Tibial nerve (tissue), 3 donors: ENCODE results near the gene TOP2B.

Experiments used
- CTCF ChIP-seq, 5 experiments: fragments of 200-600 bp in 3 of 5; fragments of 450-650 bp in 2 of 5; sonication (generic) in 3 of 5; IDR thresholded peaks; one replicate each; pipeline ENCODE4 v1.5.1; 2016 to 2019; ENCODE audit warnings: antibody characterized with exemption in 5 of 5, mild to moderate bottlenecking in 3 of 5, moderate library complexity in 2 of 5
- POLR2A ChIP-seq, 2 donors: fragments of 450-650 bp; IDR thresholded peaks; one replicate each; pipeline ENCODE4 v1.6.1; 2017; ENCODE audit warnings: antibody characterized with exemption in 2 of 2, mild to moderate bottlenecking in 2 of 2, moderate library complexity in 2 of 2

- TF ChIP-seq CTCF (IDR thresholded peaks at IDR 0.05): no peak
- TF ChIP-seq POLR2A (IDR thresholded peaks at IDR 0.05): no peak
Measured at GRCh38 chr3:25679642-25680302, 15.1 kb upstream of the TOP2B start.
